Measurements from ENCODE around the gene CCR6.
"Not testable (repeated sequence)": the region's sequence is repeated elsewhere in the genome, so short reads cannot be mapped to it uniquely, and the experiment has no call there.

Gene CCR6

DNA sequence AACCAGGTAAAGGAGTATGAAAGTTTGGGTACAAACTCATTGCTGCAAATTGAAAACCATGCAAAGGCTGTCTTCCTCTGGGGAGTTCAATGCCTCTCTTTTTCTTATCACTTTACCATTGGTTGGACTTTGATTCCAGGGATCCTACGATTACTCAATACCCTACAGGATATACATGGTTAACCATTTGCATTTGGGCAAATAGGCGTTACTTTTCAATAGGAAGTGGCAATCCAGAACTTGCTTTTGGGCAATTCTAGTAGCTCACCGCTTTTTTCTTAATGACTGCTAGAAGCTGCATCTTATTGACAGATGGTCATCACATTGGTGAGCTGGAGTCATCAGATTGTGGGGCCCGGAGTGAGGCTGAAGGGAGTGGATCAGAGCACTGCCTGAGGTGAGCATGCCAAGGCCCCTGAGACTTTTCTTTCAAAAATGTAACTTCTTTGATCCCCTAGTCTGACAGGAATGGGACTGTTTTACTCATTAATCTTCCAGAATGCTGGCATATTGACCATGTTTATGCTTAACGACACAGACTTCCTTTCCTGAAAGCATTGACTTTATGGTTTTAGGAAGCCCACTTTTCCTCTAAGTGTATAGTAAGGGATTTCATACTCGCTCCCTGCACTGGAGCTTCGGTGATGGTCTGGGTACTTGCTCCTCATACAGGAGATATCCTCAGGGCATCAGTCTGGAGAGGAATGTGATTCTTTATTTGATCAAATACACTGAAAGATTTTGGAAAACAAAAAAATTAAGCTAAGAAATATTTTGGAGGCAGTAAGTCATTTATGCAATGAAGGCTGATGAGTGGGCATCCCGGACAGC is at the start of gene CCR6:
Gene CCR6 (plus strand): TSS at position 270 of the 831 bp plus-strand sequence. CDS start 13,039 bp downstream, outside the sequence.
- DNase-seq (ENCODE audit: low read depth), result no peak
- H3K4me3 ChIP-seq (replicated peaks; ENCODE audit: low read depth, low read length), result no peak within 1 kb of the TSS
- TF ChIP-seq, protein P1, sequence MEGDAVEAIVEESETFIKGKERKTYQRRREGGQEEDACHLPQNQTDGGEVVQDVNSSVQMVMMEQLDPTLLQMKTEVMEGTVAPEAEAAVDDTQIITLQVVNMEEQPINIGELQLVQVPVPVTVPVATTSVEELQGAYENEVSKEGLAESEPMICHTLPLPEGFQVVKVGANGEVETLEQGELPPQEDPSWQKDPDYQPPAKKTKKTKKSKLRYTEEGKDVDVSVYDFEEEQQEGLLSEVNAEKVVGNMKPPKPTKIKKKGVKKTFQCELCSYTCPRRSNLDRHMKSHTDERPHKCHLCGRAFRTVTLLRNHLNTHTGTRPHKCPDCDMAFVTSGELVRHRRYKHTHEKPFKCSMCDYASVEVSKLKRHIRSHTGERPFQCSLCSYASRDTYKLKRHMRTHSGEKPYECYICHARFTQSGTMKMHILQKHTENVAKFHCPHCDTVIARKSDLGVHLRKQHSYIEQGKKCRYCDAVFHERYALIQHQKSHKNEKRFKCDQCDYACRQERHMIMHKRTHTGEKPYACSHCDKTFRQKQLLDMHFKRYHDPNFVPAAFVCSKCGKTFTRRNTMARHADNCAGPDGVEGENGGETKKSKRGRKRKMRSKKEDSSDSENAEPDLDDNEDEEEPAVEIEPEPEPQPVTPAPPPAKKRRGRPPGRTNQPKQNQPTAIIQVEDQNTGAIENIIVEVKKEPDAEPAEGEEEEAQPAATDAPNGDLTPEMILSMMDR (IDR thresholded peaks at IDR 0.05; ENCODE audit: low read length, missing control alignments), result no peak

DNA sequence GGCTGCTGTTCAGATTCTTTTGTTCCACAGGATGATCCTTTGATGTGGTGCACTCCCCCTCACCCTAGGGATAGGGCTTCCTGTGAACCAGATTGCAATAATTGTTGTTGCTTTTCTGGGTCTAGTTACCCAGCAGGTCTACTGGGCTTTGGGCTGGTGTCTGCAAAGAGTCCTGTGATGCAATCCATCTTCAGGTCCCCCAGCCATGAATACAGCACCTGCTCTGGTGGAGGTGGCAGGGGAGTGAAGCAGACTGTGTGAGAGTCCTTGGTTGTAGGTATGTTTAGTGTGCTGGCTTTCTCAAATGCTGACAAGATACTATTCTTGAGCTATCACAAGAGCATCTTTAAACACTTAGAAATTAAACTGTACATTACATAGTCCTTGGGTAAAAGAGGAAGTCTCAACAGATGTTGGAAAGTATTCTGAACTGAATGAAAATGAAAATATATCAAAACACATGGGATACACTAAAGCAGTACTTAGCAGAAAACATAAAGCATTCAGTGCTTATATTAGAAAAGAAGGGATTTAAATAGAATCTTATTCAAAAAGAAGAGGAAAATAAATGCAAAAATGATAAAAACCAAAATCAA is 49.1 kb upstream of the CCR6 start:
- no peak for DNase-seq (ENCODE audit: low read depth)
- H3K4me3 ChIP-seq (replicated peaks; ENCODE audit: low read depth, low read length), result no peak overlapping the region
- TF ChIP-seq, protein P1 (IDR thresholded peaks at IDR 0.05; ENCODE audit: low read length, missing control alignments), result no peak

DNA sequence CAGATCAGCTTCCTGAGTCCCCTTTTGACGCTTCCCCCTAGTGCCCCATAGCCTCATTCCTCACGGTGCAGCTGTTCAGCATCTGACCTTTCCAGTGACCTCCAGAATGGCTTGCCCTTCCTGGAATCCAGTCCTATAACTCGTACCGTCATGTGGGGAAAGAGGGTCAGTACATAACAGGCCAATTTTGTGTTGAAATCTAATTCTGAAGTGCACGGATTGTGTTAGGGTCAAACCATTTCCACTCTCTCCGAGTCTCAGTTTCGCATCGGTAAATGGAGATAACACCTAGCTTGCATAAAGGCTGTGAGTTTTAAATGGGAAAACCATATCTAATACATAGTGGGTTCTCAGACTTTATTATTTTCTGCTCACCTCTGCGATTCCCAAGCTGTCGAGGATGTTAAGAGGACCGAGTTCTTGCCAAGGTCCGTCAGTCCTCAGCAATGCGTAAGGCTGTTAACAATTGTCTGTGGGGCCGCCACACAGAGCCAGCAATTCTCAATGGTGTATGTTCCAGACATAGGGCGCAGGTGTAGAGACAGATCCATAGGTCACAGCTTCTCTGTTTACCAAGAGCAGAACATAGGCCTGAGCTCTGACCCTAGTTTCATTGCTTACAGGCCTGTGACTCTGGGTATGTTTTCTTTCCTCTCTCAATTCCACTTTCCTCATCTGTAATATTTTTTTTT is 45.5 kb upstream of the CCR6 start:
- DNase-seq (ENCODE audit: low read depth), result no peak
- TF ChIP-seq, protein P1 (IDR thresholded peaks at IDR 0.05; ENCODE audit: low read length, missing control alignments), result no peak
- H3K4me3 ChIP-seq (replicated peaks; ENCODE audit: low read depth, low read length), result no peak overlapping the region

DNA sequence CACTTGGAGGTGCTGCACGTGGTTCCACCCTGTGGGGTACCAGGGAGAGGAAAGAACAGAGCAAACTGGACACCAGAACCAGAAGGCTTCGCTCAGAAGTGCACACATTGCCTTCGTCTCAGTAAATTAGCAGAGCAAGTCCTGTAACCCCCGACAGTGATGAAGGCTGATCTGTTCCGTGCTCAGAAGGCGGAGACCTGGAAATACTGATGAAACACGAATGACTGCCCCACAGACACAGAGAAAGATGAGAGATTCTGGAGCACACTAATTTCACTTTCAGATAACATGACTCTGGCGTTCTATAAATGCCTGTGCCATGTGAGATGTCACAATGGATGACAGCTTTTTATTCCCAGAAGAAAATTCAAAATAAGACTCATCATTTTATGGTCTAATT is 44.2 kb upstream of the CCR6 start:
- H3K4me3 ChIP-seq (replicated peaks; ENCODE audit: low read depth, low read length), result no peak overlapping the region
- DNase-seq (ENCODE audit: low read depth), result no peak
- TF ChIP-seq, protein P1 (IDR thresholded peaks at IDR 0.05; ENCODE audit: low read length, missing control alignments), result no peak

DNA sequence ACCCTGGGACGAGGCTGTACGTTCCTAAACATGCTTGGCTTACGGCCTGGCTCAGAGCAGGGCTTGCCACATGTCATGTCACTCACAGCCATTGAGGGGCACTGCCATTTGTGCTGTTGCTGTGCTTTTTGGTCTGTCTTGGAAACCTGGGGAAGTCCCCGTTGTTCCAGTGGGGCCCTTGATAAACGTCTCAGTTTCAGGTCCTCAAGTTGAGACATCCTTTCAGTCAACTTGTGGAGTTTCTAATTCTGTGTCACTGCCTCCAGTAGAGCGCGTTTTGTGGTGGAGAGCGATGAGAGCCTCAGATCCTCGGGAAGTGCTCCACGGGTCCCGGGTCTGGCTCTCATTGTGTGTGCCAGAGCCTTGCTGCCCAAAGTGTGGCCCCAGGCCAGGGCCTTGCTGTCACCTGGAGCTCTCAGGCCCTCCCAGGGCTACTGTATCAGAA is 43.0 kb upstream of the CCR6 start:
- TF ChIP-seq, protein P1 (IDR thresholded peaks at IDR 0.05; ENCODE audit: low read length, missing control alignments), result no peak
- no peak for DNase-seq (ENCODE audit: low read depth)
- H3K4me3 ChIP-seq (replicated peaks; ENCODE audit: low read depth, low read length), result no peak overlapping the region

DNA sequence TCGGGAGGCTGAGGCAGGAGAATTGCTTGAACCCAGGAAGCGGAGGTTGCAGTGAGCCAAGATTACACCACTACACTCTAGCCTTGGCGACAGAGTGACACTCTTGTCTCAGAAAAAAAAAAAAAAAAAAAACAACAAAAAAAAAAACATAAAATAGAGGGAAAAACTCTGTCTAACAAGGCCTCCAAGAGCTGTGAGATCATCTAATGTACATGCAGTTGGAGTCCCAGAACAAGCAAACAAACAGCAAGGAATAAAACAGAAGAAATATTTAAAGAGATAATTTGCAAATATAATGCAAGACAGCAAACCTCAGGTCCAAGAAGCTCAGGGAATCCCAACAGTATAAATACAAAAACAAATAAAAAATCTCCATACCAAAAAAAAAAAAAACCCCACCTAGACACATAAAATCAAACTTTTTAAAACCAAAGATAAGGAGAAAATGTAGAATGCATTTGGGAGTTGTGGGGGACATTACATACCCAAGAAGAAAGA is 35.0 kb upstream of the CCR6 start:
- no peak for DNase-seq (ENCODE audit: low read depth)
- TF ChIP-seq, protein P1 (IDR thresholded peaks at IDR 0.05; ENCODE audit: low read length, missing control alignments), result no peak
- H3K4me3 ChIP-seq (replicated peaks; ENCODE audit: low read depth, low read length), result no peak overlapping the region

DNA sequence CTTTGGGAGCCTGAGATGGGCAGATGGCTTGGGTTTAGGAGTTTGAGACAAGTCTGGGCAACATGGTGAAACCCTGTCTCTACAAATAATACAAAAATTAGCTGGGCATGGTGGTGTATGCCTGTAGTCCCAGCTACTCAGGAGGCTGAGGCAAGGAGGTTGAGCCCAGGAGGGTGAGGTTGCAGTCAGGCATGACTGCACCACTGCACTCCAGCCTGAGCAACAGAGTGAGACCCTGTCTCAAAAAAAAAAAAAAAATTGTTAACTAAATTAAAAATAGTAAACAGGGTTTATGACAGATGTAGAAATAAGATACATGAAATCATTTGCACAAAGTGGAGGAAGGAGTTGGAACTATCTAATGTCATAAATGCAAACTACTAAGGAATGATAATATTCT is 34.2 kb upstream of the CCR6 start:
- DNase-seq (ENCODE audit: low read depth); H3K4me3 ChIP-seq (replicated peaks; ENCODE audit: low read depth, low read length): not testable (repeated sequence)

All from fibroblast of pulmonary artery (primary cell).